K562 (cell line): ENCODE results near the gene SLC12A9. TPM values are rescaled to one million over a fixed set of nuclear protein-coding genes. Genes with fewer than 3 reads are reported as not detected.
A peak's percentile ranks its signal among the peaks of the same experiment; 100 is the strongest.

Source experiments
- CCNT2 ChIP-seq: IDR thresholded peaks from 2 replicates; pipeline ENCODE4 v1.6.1; 2011; ENCODE audit warnings: borderline replicate concordance, low read depth, mild to moderate bottlenecking, moderate library complexity, mixed read lengths, low read length; ENCODE audit not compliant: insufficient read length; ENCODE audit errors: extremely low read depth
- FOXM1 ChIP-seq, 2 experiments: fragments of 450-650 bp in 1 of 2; sonication (generic) in 1 of 2; formaldehyde crosslinking in 1 of 2; IDR thresholded peaks; 2 replicates each; pipeline versions ENCODE4 v1.6.1 to v1.9.0; 2017 to 2022; ENCODE audit warnings: low read depth in 2 of 2, mild to moderate bottlenecking in 2 of 2, missing genetic modification reagents in 1 of 2, moderate library complexity in 1 of 2
- JUNB ChIP-seq: fragments of 450-650 bp; formaldehyde crosslinking; conservative IDR thresholded peaks from 2 replicates; pipeline ENCODE4 v1.4.0; 2020; ENCODE audit warnings: mild to moderate bottlenecking
- POLR3G ChIP-seq: IDR thresholded peaks from 2 replicates; pipeline ENCODE4 v1.6.1; 2011; ENCODE audit not compliant: insufficient read length, insufficient replicate concordance; ENCODE audit errors: extremely low read depth
- SAP30 ChIP-seq: fragments of 200-600 bp; sonication (generic); IDR thresholded peaks from 2 replicates; pipeline ENCODE4 v1.6.1; 2012; ENCODE audit warnings: borderline replicate concordance, low read depth, mild to moderate bottlenecking, moderate library complexity, low read length, control low read depth, inconsistent platforms; ENCODE audit not compliant: insufficient read depth, poor library complexity, severe bottlenecking
- SIRT6 ChIP-seq: IDR thresholded peaks from one replicate; pipeline ENCODE4 v1.6.1; 2012; ENCODE audit warnings: low read depth, mild to moderate bottlenecking, control low read depth, inconsistent platforms, low read length, moderate library complexity
- SMAD4 ChIP-seq: fragments of 250-450 bp; sonication (Bioruptor Pico); conservative IDR thresholded peaks from 2 replicates; pipeline ENCODE4 v1.8.0; 2021; ENCODE audit warnings: inconsistent platforms, mild to moderate bottlenecking, moderate library complexity
- YBX1 ChIP-seq: fragments of 450-650 bp; IDR thresholded peaks from 2 replicates; pipeline ENCODE4 v1.7.1; 2016; ENCODE audit warnings: mild to moderate bottlenecking
- ZBTB17 ChIP-seq: fragments of 450-650 bp; formaldehyde crosslinking; IDR thresholded peaks from 2 replicates; pipeline ENCODE4 v1.4.0; 2020; ENCODE audit warnings: mild to moderate bottlenecking
- ZNF134 ChIP-seq: fragments of 250-450 bp; sonication (Bioruptor Pico); conservative IDR thresholded peaks from 2 replicates; pipeline ENCODE4 v1.4.0; 2020
- ZNF212 ChIP-seq: fragments of 450-650 bp; formaldehyde crosslinking; IDR thresholded peaks from 2 replicates; pipeline ENCODE4 v1.4.0; 2020; ENCODE audit warnings: mild to moderate bottlenecking
- ZZZ3 ChIP-seq: fragments of 450-650 bp; IDR thresholded peaks from 2 replicates; pipeline ENCODE4 v1.6.1; 2016; ENCODE audit warnings: antibody characterized with exemption, mild to moderate bottlenecking, moderate library complexity
- polyA plus RNA-seq, 8 experiments: library from polyadenylated mRNA; depleted of rRNA in 4 of 8; stranded (reverse) in 5 of 8; unstranded in 3 of 8; fragments of >200 nt; fragmentation: Nextera tagmentation in 2 of 8; fragmentation: Illumina TruSeq in 1 of 8; extraction: Ambion mirVana in 2 of 8; extraction: Trizol in 1 of 8; gene quantifications; 2 replicates each; pipeline versions ENCODE4 v1.2.1 to v1.2.3, GENCODE V29; 2011 to 2014; ENCODE audit warnings: inconsistent platforms in 1 of 8, missing spikeins in 1 of 8
- total RNA-seq, 7 experiments: library from RNA; depleted of rRNA in 6 of 7; stranded (reverse); fragments of >200 nt in 6 of 7; fragmentation: Illumina TruSeq in 2 of 7; extraction: Trizol in 2 of 7; gene quantifications; 2 replicates each; pipeline versions ENCODE4 v1.2.1 to v1.2.3, GENCODE V29; 2011 to 2021; ENCODE audit warnings: low replicate concordance in 1 of 7
- TF ChIP-seq, protein P1 (sequence below): sonication (generic); formaldehyde crosslinking; IDR thresholded peaks from 2 replicates; pipeline ENCODE4 v1.8.0; 2023; ENCODE audit warnings: mild to moderate bottlenecking, missing genetic modification reagents
- TF ChIP-seq, protein P2 (sequence below), 2 experiments: fragments of 200-800 bp in 1 of 2; sonication (Bioruptor generic) in 1 of 2; sonication (generic) in 1 of 2; formaldehyde crosslinking in 1 of 2; IDR thresholded peaks in 1 of 2; conservative IDR thresholded peaks in 1 of 2; 2 replicates each; pipeline versions ENCODE4 v1.5.0 to v1.6.1; 2016 to 2020; ENCODE audit warnings: missing compliant biosample characterization in 1 of 2, missing genetic modification characterization in 1 of 2, missing genetic modification reagents in 1 of 2
- TF ChIP-seq, protein P3 (sequence below): sonication (generic); formaldehyde crosslinking; IDR thresholded peaks from 2 replicates; pipeline ENCODE4 v1.8.1; 2023; ENCODE audit warnings: mild to moderate bottlenecking, missing genetic modification reagents
- TF ChIP-seq, protein P4 (sequence below): fragments of 450-650 bp; IDR thresholded peaks from one replicate; pipeline ENCODE4 v1.6.1; 2018; ENCODE audit warnings: mild to moderate bottlenecking, moderate library complexity; ENCODE audit not compliant: partially characterized antibody

Gene SLC12A9
- total and polyA plus RNA-seq, 9 of the 15 experiments (the other 6 are each of a cell fraction or from before 2014, with no cell fraction given): 0.06 to 20.2 (median 10.7) TPM

DNA sequence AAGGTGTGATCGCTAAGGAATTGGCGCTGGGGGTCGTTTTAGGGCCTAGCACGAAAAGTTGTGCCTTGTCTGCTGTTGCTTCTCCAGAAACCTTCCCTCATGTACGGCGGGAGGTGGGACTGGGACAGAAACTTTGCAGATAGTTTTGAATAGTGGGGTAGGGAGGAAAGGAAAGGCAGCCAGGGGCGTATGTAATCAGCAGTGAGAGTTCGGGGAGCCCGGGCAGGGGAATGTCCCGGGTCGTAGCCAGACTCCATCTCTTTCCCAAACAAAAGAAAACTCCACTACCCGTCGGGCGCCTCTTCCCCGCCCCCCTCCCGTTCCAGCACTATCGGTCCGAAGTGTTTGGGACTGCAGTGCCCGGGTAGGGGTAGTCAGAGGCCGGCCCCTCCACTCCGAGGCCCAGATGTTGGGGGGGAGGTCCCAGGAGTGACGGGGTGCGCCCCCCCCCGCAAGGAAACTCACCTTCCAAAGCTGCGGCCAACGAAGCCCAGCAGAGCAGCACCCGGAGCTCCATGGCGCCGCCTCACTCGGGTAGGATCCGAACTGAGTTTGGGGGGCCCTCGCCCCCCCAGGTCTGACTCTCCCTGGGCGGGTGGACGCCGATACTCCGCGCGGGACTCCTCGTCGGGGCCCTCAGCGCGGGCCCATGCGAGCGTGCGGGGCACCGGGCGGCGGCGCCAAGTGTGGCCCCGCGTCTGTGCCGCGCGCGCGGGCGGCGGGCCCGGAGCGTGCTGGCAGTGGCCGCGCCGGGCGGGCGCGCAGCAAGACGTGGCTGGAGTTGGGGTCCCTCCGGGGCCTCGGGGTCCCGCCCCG lies 25.8 kb upstream of the SLC12A9 start (continued):
- TF ChIP-seq, protein P1, sequence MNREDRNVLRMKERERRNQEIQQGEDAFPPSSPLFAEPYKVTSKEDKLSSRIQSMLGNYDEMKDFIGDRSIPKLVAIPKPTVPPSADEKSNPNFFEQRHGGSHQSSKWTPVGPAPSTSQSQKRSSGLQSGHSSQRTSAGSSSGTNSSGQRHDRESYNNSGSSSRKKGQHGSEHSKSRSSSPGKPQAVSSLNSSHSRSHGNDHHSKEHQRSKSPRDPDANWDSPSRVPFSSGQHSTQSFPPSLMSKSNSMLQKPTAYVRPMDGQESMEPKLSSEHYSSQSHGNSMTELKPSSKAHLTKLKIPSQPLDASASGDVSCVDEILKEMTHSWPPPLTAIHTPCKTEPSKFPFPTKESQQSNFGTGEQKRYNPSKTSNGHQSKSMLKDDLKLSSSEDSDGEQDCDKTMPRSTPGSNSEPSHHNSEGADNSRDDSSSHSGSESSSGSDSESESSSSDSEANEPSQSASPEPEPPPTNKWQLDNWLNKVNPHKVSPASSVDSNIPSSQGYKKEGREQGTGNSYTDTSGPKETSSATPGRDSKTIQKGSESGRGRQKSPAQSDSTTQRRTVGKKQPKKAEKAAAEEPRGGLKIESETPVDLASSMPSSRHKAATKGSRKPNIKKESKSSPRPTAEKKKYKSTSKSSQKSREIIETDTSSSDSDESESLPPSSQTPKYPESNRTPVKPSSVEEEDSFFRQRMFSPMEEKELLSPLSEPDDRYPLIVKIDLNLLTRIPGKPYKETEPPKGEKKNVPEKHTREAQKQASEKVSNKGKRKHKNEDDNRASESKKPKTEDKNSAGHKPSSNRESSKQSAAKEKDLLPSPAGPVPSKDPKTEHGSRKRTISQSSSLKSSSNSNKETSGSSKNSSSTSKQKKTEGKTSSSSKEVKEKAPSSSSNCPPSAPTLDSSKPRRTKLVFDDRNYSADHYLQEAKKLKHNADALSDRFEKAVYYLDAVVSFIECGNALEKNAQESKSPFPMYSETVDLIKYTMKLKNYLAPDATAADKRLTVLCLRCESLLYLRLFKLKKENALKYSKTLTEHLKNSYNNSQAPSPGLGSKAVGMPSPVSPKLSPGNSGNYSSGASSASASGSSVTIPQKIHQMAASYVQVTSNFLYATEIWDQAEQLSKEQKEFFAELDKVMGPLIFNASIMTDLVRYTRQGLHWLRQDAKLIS (CRISPR knock-in tag): no peak
- TF ChIP-seq, protein P2, sequence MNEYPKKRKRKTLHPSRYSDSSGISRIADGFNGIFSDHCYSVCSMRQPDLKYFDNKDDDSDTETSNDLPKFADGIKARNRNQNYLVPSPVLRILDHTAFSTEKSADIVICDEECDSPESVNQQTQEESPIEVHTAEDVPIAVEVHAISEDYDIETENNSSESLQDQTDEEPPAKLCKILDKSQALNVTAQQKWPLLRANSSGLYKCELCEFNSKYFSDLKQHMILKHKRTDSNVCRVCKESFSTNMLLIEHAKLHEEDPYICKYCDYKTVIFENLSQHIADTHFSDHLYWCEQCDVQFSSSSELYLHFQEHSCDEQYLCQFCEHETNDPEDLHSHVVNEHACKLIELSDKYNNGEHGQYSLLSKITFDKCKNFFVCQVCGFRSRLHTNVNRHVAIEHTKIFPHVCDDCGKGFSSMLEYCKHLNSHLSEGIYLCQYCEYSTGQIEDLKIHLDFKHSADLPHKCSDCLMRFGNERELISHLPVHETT (CRISPR knock-in tag; conservative IDR thresholded peaks at IDR 0.05 in 1 of 2, IDR thresholded peaks at IDR 0.05 in 1 of 2): peak in 1 of 2 experiments; percentile 20; a peak in 1 of 4 replicates
- no peak for TF ChIP-seq ZZZ3
- no peak for TF ChIP-seq POLR3G
- TF ChIP-seq SMAD4 (CRISPR knock-in tag): peak; percentile 63
- TF ChIP-seq ZNF212 (CRISPR knock-in tag): no peak
- TF ChIP-seq ZBTB17 (CRISPR knock-in tag): no peak
- TF ChIP-seq, protein P3, sequence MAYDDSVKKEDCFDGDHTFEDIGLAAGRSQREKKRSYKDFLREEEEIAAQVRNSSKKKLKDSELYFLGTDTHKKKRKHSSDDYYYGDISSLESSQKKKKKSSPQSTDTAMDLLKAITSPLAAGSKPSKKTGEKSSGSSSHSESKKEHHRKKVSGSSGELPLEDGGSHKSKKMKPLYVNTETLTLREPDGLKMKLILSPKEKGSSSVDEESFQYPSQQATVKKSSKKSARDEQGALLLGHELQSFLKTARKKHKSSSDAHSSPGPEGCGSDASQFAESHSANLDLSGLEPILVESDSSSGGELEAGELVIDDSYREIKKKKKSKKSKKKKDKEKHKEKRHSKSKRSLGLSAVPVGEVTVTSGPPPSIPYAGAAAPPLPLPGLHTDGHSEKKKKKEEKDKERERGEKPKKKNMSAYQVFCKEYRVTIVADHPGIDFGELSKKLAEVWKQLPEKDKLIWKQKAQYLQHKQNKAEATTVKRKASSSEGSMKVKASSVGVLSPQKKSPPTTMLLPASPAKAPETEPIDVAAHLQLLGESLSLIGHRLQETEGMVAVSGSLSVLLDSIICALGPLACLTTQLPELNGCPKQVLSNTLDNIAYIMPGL (CRISPR knock-in tag): 0 out of 2 replicates have a peak, but pooled peaks have one; percentile 31
- peak; percentile 45 for TF ChIP-seq SAP30
- TF ChIP-seq, protein P4, sequence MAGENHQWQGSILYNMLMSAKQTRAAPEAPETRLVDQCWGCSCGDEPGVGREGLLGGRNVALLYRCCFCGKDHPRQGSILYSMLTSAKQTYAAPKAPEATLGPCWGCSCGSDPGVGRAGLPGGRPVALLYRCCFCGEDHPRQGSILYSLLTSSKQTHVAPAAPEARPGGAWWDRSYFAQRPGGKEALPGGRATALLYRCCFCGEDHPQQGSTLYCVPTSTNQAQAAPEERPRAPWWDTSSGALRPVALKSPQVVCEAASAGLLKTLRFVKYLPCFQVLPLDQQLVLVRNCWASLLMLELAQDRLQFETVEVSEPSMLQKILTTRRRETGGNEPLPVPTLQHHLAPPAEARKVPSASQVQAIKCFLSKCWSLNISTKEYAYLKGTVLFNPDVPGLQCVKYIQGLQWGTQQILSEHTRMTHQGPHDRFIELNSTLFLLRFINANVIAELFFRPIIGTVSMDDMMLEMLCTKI: no peak
- no peak for TF ChIP-seq SIRT6
- 0 out of 2 replicates have a peak, but pooled peaks have one; percentile 26 for TF ChIP-seq FOXM1 (IDR thresholded peaks at IDR 0.05; ENCODE audit: low read depth)
- TF ChIP-seq FOXM1 (CRISPR knock-in tag; IDR thresholded peaks at IDR 0.05; ENCODE audit: low read depth): no peak
- TF ChIP-seq JUNB (CRISPR knock-in tag): no peak
- TF ChIP-seq CCNT2: peak; percentile 21
- no peak for TF ChIP-seq YBX1
- TF ChIP-seq ZNF134: no peak
